Suprapubic skin (tissue), 4 donors: ENCODE data around the gene KIF16B. TPM values are rescaled to one million over a fixed set of nuclear protein-coding genes. Genes with fewer than 3 reads are reported as not detected.

Experiments
- DNase-seq, 2 donors: peaks; one replicate each; pipeline ENCODE4 v3.0.0-alpha.2; 2019; ENCODE audit warnings: low spot score in 2 of 2
- H3K27ac ChIP-seq: fragments of 200-600 bp; sonication (generic); one replicate; pipeline ENCODE4 v1.5.1; 2019
- H3K27me3 ChIP-seq: fragments of 200-600 bp; sonication (generic); one replicate; pipeline ENCODE4 v1.5.1; 2019
- H3K36me3 ChIP-seq: fragments of 200-600 bp; sonication (generic); one replicate; pipeline ENCODE4 v1.5.1; 2019
- H3K4me1 ChIP-seq: fragments of 200-600 bp; sonication (generic); one replicate; pipeline ENCODE4 v1.5.1; 2019
- H3K4me3 ChIP-seq: fragments of 200-600 bp; sonication (generic); one replicate; pipeline ENCODE4 v1.5.1; 2019; ENCODE audit warnings: mild to moderate bottlenecking
- H3K9me3 ChIP-seq: fragments of 200-600 bp; sonication (generic); one replicate; pipeline ENCODE4 v1.5.1; 2019
- EP300 ChIP-seq: sonication (generic); formaldehyde crosslinking; IDR thresholded peaks from one replicate; pipeline ENCODE4 v1.6.1; 2017; ENCODE audit warnings: antibody characterized with exemption
- POLR2A ChIP-seq, 2 donors: fragments of 450-650 bp; IDR thresholded peaks; one replicate each; pipeline ENCODE4 v1.6.1; 2017; ENCODE audit warnings: antibody characterized with exemption in 2 of 2, mild to moderate bottlenecking in 2 of 2, moderate library complexity in 2 of 2
- POLR2AphosphoS5 ChIP-seq, 3 donors: sonication (generic); formaldehyde crosslinking; IDR thresholded peaks; one replicate each; pipeline ENCODE4 v1.6.1; 2017; ENCODE audit warnings: antibody characterized with exemption in 3 of 3
- WGBS: methylation state at CpG from one replicate; pipeline ENCODE4 v1.1.5; 2018; 5-methylcytosine and 5-hydroxymethylcytosine counted together
- total RNA-seq, 4 donors: library from RNA; depleted of rRNA; stranded (reverse); fragments of >200 nt; gene quantifications; one replicate each; pipeline ENCODE4 v1.1.0, GENCODE V29; 2016
- TF ChIP-seq, protein P1 (sequence below), 2 donors: fragments of 200-600 bp in 1 of 2; fragments of 450-650 bp in 1 of 2; sonication (generic) in 1 of 2; IDR thresholded peaks; one replicate each; pipeline ENCODE4 v1.5.1; 2016 to 2019; ENCODE audit warnings: antibody characterized with exemption in 2 of 2, mild to moderate bottlenecking in 1 of 2, moderate library complexity in 1 of 2

Gene KIF16B, protein sequence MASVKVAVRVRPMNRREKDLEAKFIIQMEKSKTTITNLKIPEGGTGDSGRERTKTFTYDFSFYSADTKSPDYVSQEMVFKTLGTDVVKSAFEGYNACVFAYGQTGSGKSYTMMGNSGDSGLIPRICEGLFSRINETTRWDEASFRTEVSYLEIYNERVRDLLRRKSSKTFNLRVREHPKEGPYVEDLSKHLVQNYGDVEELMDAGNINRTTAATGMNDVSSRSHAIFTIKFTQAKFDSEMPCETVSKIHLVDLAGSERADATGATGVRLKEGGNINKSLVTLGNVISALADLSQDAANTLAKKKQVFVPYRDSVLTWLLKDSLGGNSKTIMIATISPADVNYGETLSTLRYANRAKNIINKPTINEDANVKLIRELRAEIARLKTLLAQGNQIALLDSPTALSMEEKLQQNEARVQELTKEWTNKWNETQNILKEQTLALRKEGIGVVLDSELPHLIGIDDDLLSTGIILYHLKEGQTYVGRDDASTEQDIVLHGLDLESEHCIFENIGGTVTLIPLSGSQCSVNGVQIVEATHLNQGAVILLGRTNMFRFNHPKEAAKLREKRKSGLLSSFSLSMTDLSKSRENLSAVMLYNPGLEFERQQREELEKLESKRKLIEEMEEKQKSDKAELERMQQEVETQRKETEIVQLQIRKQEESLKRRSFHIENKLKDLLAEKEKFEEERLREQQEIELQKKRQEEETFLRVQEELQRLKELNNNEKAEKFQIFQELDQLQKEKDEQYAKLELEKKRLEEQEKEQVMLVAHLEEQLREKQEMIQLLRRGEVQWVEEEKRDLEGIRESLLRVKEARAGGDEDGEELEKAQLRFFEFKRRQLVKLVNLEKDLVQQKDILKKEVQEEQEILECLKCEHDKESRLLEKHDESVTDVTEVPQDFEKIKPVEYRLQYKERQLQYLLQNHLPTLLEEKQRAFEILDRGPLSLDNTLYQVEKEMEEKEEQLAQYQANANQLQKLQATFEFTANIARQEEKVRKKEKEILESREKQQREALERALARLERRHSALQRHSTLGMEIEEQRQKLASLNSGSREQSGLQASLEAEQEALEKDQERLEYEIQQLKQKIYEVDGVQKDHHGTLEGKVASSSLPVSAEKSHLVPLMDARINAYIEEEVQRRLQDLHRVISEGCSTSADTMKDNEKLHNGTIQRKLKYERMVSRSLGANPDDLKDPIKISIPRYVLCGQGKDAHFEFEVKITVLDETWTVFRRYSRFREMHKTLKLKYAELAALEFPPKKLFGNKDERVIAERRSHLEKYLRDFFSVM (N-terminal part only)
- total RNA-seq = 10 to 100 TPM; 23.7 to 64.0 (median 38.2) TPM

DNA sequence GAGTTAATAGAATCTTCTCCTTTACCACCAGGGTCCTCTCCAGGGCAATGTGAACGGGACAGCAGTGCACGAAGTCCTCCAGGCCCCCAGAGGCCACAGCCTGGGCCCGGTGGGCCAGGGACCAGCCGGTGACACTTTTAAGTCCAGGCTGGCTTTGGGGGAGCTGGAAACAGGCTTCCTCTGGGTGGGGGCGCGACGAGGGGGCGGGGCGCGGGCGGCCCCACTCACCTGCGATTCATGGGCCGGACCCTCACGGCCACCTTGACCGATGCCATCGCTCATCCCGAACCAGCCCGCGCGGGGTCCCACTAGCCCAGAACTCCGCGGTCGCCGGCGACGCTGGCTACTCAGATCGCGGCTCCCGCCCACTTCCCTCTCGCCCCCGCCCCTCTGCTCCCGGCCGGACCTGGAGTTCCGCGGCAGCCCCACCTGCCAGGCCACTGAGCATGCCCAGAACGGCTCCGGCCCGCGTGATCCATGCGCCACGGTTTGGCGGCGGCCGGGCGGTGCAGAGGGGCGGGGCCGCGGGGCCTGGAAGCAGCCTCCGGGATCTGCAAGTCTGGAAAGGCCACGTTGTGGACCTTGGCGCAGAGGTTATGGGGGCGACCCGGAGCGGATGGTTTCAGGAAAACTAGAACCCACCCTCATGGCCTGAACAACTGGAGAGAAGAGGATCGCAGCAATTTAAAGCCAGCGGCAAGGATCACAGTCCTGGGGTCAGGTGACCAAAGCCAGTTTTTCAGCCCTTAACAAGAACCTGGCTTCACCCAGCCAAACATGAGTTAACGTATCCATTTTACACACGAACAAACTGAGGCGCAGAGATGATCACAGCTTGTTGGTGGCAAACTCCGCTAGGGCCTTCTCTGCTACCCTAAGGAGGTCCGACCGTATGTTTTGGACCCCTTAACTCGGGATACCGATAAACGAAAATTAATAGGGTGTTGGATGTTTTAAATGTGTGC lies at the start of gene KIF16B:
Gene KIF16B, minus strand, starts transcription at position 448 of the 965 bp plus-strand sequence. Its CDS starts 173 bp downstream, at position 275.
- Histone ChIP-seq H3K27ac (peak within 1 kb of the TSS; percentile 86), H3K36me3 (no peaks in the 10 kb centered on the region), H3K9me3 (no peaks in the 10 kb centered on the region), H3K4me1 (peaks cover 63% of the 10 kb centered on the region), H3K4me3 (peak within 1 kb of the TSS; percentile 91), H3K27me3 (no peaks in the 10 kb centered on the region)
- TF ChIP-seq EP300 = no peak
- TF ChIP-seq POLR2AphosphoS5 (IDR thresholded peaks at IDR 0.05) = no peak
- no peak for TF ChIP-seq POLR2A (IDR thresholded peaks at IDR 0.05)
- TF ChIP-seq, protein P1, sequence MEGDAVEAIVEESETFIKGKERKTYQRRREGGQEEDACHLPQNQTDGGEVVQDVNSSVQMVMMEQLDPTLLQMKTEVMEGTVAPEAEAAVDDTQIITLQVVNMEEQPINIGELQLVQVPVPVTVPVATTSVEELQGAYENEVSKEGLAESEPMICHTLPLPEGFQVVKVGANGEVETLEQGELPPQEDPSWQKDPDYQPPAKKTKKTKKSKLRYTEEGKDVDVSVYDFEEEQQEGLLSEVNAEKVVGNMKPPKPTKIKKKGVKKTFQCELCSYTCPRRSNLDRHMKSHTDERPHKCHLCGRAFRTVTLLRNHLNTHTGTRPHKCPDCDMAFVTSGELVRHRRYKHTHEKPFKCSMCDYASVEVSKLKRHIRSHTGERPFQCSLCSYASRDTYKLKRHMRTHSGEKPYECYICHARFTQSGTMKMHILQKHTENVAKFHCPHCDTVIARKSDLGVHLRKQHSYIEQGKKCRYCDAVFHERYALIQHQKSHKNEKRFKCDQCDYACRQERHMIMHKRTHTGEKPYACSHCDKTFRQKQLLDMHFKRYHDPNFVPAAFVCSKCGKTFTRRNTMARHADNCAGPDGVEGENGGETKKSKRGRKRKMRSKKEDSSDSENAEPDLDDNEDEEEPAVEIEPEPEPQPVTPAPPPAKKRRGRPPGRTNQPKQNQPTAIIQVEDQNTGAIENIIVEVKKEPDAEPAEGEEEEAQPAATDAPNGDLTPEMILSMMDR (IDR thresholded peaks at IDR 0.05) = no peak
- WGBS = 44% methylated on average over 12 of the region's 65 CpGs
- peak; percentile 95 to 96 for DNase-seq

DNA sequence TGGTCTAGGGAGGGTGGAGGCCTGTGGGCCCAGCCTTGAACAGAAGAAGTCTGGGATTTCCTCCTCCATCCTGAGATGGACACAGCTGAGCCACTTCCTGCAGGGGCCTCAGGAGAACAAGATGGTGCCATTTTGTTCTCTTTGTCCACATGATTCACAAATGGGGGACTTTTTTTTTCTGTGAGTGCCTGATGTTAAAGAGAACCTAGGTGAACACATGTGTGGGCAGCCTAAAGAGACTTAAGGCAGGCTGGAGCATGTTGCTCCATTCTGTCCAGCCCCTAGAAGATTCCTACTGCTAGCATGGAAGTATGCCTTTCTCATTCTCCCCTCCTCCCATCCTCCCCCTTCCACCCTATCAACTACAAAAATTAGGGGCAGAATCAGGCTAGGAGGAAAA lies 49.3 kb upstream of the KIF16B start:
- Histone ChIP-seq H3K27me3 (no peaks in the 10 kb centered on the region), H3K4me1 (no peaks in the 10 kb centered on the region), H3K36me3 (no peaks in the 10 kb centered on the region), H3K9me3 (peaks cover 3% of the 10 kb centered on the region), H3K4me3 (no peak overlapping the region), H3K27ac (no peak overlapping the region)
- no peak for TF ChIP-seq POLR2AphosphoS5 (IDR thresholded peaks at IDR 0.05)
- no peak for TF ChIP-seq POLR2A (IDR thresholded peaks at IDR 0.05)
- no peak for TF ChIP-seq EP300
- TF ChIP-seq, protein P1 (IDR thresholded peaks at IDR 0.05) = no peak
- DNase-seq = no peak

DNA sequence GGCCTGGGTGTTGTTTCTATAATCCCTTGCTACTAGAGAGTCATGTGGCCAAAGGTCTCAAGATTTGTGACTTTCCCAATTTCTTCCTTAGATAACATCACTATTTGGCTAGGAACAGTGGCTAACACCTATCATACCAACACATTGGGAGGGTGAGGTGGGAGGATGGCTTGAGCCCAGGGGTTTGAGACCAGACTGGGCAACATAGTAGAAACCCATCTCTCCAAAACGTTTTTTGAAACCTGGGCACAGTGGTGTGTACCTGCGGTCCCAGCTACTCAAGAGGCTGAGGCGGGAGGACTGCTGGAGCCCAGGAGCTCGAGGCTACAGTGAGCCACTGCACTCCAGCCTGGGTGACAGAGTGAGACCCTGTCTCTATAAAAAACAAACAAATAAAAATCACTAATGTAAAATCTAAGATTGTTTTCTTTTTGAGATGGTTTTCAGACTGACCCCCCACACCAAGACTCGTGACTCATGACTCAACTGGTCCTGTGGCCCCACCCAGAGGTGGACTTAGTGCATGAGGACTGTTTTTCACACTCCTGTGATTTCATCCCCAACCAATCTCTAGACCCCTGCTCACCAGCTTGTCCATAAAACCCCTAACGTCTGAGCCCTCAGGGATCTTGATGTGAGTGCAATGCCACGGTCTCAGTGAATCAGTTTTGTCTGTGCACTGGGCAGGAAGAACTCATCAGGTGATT lies 48.3 kb upstream of the KIF16B start:
- Histone ChIP-seq H3K27ac (no peak overlapping the region), H3K36me3 (no peaks in the 10 kb centered on the region), H3K9me3 (peaks cover 3% of the 10 kb centered on the region), H3K27me3 (no peaks in the 10 kb centered on the region), H3K4me1 (no peaks in the 10 kb centered on the region), H3K4me3 (no peak overlapping the region)
- WGBS = 71% methylated on average over 6 of the region's 7 CpGs
- TF ChIP-seq, protein P1 (IDR thresholded peaks at IDR 0.05) = no peak
- TF ChIP-seq EP300 (no peak), POLR2AphosphoS5 (IDR thresholded peaks at IDR 0.05) (no peak), POLR2A (IDR thresholded peaks at IDR 0.05) (no peak)
- no peak for DNase-seq

DNA sequence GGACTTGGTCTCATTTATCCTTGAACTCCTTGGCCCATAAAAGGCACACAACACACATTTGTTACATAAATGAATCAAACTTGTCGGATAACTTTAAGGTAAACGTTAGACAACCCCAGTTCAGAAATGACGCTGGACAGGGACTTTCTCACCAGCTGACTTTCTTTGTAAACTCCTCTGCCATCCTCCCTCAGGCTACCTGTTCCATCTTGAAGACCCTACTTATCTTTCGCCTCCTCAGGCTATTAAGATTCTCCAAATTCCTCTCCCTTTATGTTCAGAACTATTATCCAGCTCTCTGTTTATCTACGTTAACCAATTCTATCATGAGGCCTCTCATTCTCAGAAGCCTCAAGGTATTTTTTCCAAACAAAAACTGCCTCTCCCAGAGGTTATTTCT lies 47.7 kb upstream of the KIF16B start:
- TF ChIP-seq POLR2AphosphoS5 (IDR thresholded peaks at IDR 0.05) (no peak), POLR2A (IDR thresholded peaks at IDR 0.05) (no peak), EP300 (no peak)
- TF ChIP-seq, protein P1 (IDR thresholded peaks at IDR 0.05) = no peak
- Histone ChIP-seq H3K27me3 (no peaks in the 10 kb centered on the region), H3K4me1 (no peaks in the 10 kb centered on the region), H3K27ac (no peak overlapping the region), H3K4me3 (no peak overlapping the region), H3K9me3 (peaks cover 3% of the 10 kb centered on the region), H3K36me3 (no peaks in the 10 kb centered on the region)
- 67% methylated on average over 5 of the region's 5 CpGs for WGBS
- no peak for DNase-seq
